SK-N-SH treated with all-trans-retinoic acid at 6 μM for 48 hours (cell line): ENCODE data around the gene POC1A.
"Not testable (repeated sequence)": the region's sequence is repeated elsewhere in the genome, so short reads cannot be mapped to it uniquely, and the experiment has no call there.

Experiments used
- ATAC-seq: fragments of 200-7000 bp; cut with Tn5 transposase; 3 replicates; pipeline ENCODE4 v1.9.1; 2020; ENCODE audit warnings: mild to moderate bottlenecking, moderate library complexity
- ARNTL ChIP-seq: fragments of 450-650 bp; formaldehyde crosslinking; IDR thresholded peaks from 2 replicates; pipeline ENCODE4 v1.5.0; 2020; ENCODE audit warnings: low read depth, mild to moderate bottlenecking, moderate library complexity, borderline replicate concordance
- BACH2 ChIP-seq: fragments of 250-450 bp; sonication (Bioruptor Pico); IDR thresholded peaks from 2 replicates; pipeline ENCODE4 v1.9.0; 2021; ENCODE audit warnings: mild to moderate bottlenecking, borderline replicate concordance
- CREB5 ChIP-seq: fragments of 250-450 bp; sonication (Bioruptor Pico); IDR thresholded peaks from 2 replicates; pipeline ENCODE4 v1.5.1; 2020; ENCODE audit warnings: low read depth, mild to moderate bottlenecking, moderate library complexity
- CSDC2 ChIP-seq: fragments of 250-450 bp; sonication (Bioruptor Pico); IDR thresholded peaks from 2 replicates; pipeline ENCODE4 v1.5.0; 2020; ENCODE audit warnings: mild to moderate bottlenecking, moderate library complexity
- CSRNP3 ChIP-seq: fragments of 250-450 bp; sonication (Bioruptor Pico); IDR thresholded peaks from 2 replicates; pipeline ENCODE4 v1.5.1; 2021; ENCODE audit warnings: mild to moderate bottlenecking, moderate library complexity
- GLIS3 ChIP-seq: fragments of 250-450 bp; sonication (Bioruptor Pico); IDR thresholded peaks from 2 replicates; pipeline ENCODE4 v1.5.0; 2020; ENCODE audit warnings: mild to moderate bottlenecking, moderate library complexity
- ISL1 ChIP-seq: fragments of 250-450 bp; sonication (Bioruptor Pico); IDR thresholded peaks from 2 replicates; pipeline ENCODE4 v2.1.2; 2022; ENCODE audit warnings: mild to moderate bottlenecking, moderate library complexity
- POU6F1 ChIP-seq: fragments of 250-450 bp; sonication (Bioruptor Pico); IDR thresholded peaks from 2 replicates; pipeline ENCODE4 v1.8.0; 2021; ENCODE audit warnings: low read depth, mild to moderate bottlenecking, moderate library complexity, borderline replicate concordance
- RARB ChIP-seq: fragments of 250-450 bp; sonication (Bioruptor Pico); IDR thresholded peaks from 2 replicates; pipeline ENCODE4 v1.8.0; 2021; ENCODE audit warnings: mild to moderate bottlenecking, moderate library complexity
- SNAI2 ChIP-seq: fragments of 250-450 bp; sonication (Bioruptor Pico); IDR thresholded peaks from 2 replicates; pipeline ENCODE4 v1.5.0; 2020; ENCODE audit warnings: mild to moderate bottlenecking, moderate library complexity
- TCF4 ChIP-seq: fragments of 250-450 bp; sonication (Bioruptor Pico); IDR thresholded peaks from 2 replicates; pipeline ENCODE4 v1.8.0; 2021; ENCODE audit warnings: mild to moderate bottlenecking, moderate library complexity, borderline replicate concordance
- TOX ChIP-seq: fragments of 250-450 bp; sonication (Bioruptor Pico); IDR thresholded peaks from 2 replicates; pipeline ENCODE4 v1.8.0; 2021; ENCODE audit warnings: mild to moderate bottlenecking, moderate library complexity, borderline replicate concordance
- ZC3H10 ChIP-seq: fragments of 250-450 bp; sonication (Bioruptor Pico); IDR thresholded peaks from 2 replicates; pipeline ENCODE4 v1.5.1; 2021; ENCODE audit warnings: mild to moderate bottlenecking, moderate library complexity
- ZFP3 ChIP-seq: fragments of 250-450 bp; sonication (Bioruptor Pico); IDR thresholded peaks from 2 replicates; pipeline ENCODE4 v1.5.0; 2020; ENCODE audit warnings: mild to moderate bottlenecking, moderate library complexity
- ZNF565 ChIP-seq: fragments of 450-650 bp; formaldehyde crosslinking; conservative IDR thresholded peaks from 2 replicates; pipeline ENCODE4 v1.5.0; 2020; ENCODE audit warnings: low read depth, mild to moderate bottlenecking, moderate library complexity
- ZNF8 ChIP-seq: fragments of 450-650 bp; formaldehyde crosslinking; IDR thresholded peaks from 2 replicates; pipeline ENCODE4 v1.5.0; 2020; ENCODE audit warnings: mild to moderate bottlenecking, moderate library complexity
- TF ChIP-seq, protein P1 (sequence below): fragments of 250-450 bp; sonication (Bioruptor Pico); IDR thresholded peaks from 2 replicates; pipeline ENCODE4 v1.8.0; 2020; ENCODE audit warnings: mild to moderate bottlenecking, moderate library complexity, borderline replicate concordance

The POC1A gene

GRCh38 chr3:52036222-52036694, 118.0 kb downstream of the POC1A start (continued):
- TF ChIP-seq ARNTL (CRISPR knock-in tag) (no peak), ZC3H10 (CRISPR knock-in tag) (no peak), POU6F1 (no peak), CSDC2 (no peak)

DNA sequence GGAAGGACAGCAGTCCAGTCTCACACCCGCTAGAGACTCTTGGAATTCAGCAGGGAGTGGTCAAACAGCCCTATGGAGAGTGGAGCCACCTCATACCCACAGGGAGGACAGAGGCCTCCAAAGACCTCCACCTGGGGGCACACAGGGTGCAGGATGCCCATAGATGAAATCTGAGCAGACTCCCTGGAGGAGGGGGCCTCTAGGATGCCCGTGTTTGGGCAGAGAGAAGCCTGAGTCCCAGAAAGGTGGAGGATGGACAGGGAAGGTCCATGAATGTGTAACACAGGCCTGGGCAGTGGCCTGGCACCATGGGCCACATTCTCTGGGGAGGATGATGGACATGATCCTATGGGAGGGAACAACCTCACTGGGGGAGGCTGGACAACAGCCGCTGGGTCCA, 119.6 kb downstream of the POC1A start:
- TF ChIP-seq ZC3H10 (CRISPR knock-in tag) (no peak), TOX (CRISPR knock-in tag) (no peak), CSDC2 (no peak), GLIS3 (no peak), BACH2 (CRISPR knock-in tag) (no peak), ZNF565 (CRISPR knock-in tag) (no peak), ISL1 (CRISPR knock-in tag) (no peak), POU6F1 (no peak), TCF4 (no peak), ZNF8 (CRISPR knock-in tag) (no peak), RARB (CRISPR knock-in tag) (no peak), ARNTL (CRISPR knock-in tag) (no peak), CSRNP3 (no peak), ZFP3 (no peak), CREB5 (CRISPR knock-in tag) (no peak), SNAI2 (CRISPR knock-in tag) (no peak)
- TF ChIP-seq, protein P1, sequence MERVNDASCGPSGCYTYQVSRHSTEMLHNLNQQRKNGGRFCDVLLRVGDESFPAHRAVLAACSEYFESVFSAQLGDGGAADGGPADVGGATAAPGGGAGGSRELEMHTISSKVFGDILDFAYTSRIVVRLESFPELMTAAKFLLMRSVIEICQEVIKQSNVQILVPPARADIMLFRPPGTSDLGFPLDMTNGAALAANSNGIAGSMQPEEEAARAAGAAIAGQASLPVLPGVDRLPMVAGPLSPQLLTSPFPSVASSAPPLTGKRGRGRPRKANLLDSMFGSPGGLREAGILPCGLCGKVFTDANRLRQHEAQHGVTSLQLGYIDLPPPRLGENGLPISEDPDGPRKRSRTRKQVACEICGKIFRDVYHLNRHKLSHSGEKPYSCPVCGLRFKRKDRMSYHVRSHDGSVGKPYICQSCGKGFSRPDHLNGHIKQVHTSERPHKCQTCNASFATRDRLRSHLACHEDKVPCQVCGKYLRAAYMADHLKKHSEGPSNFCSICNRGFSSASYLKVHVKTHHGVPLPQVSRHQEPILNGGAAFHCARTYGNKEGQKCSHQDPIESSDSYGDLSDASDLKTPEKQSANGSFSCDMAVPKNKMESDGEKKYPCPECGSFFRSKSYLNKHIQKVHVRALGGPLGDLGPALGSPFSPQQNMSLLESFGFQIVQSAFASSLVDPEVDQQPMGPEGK, result no peak
- no peak for ATAC-seq

- no peak for ATAC-seq
- TF ChIP-seq TOX (CRISPR knock-in tag) (no peak), RARB (CRISPR knock-in tag) (no peak), ISL1 (CRISPR knock-in tag) (no peak), ZNF8 (CRISPR knock-in tag) (no peak), POU6F1 (no peak)
Observed at GRCh38 chr3:52034212-52034611, 120.0 kb downstream of the POC1A start.

DNA sequence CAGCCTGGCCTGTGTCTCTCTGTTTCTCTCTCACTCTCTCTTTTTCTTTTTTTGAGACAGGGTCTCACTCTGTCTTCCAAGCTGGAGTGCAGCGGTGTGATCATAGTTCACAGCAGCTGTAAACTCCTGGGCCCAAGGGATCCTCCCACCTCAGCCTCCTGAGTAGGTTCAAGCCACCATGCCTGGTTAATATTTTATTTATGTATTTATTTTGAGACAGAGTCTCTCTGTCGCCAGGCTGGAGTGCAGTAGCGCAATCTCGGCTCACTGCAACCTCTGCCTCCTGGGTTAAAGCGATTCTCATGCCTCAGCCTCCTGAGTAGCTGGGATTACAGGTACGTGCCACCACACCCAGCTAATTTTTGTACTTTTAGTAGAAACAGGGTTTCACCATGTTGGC, 120.5 kb downstream of the POC1A start:
- ATAC-seq, result not testable (repeated sequence)
